ENCODE data around the gene METTL15. TPM values are rescaled to one million over a fixed set of nuclear protein-coding genes. Genes with fewer than 3 reads are reported as not detected.

Gene METTL15
- total and polyA plus RNA-seq, 8 donors, result 9.6 to 21.2 (median 19.0) TPM

- peak; percentile 69 to 91 (median 76) for DNase-seq
- H3K36me3 ChIP-seq, result peaks cover 0 to 18% of the 10 kb centered on the region in 2 donors
- intact Hi-C loops (cut with DNase I), result no loop called here
- H3K4me1 ChIP-seq, result peaks cover 24 to 51% of the 10 kb centered on the region in 2 donors
- no peaks in the 10 kb centered on the region for H3K9me3 ChIP-seq
- peak; percentile 54 for ATAC-seq
- peak overlapping the region; percentile 87 to 90 for H3K27ac ChIP-seq
- peak overlapping the region; percentile 59 to 62 for H3K4me3 ChIP-seq
- H3K27me3 ChIP-seq, result no peaks in the 10 kb centered on the region
- TF ChIP-seq CTCF (IDR thresholded peaks at IDR 0.05), result no peak
Measured at GRCh38 chr11:28110108-28110820, 2.1 kb downstream of the METTL15 start.

DNA sequence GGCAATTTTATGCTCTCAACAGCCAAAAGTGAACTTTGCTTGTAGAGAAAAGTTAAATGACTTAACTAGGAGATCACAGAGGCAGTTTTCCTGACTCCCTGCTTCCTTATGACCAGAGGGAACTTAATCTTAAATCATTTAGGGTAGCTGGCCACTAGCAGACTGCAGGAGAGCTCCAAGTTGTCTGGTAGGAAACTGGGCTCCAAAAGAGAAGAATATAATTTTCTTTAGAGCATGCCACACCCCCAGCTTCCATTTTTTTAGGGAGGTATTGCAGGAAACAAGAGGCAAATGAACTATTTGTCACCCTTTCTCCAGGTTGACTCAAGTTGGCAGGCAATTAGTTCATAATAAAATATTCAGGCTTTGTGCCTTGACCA lies 2.6 kb downstream of the METTL15 start:
- DNase-seq (peak in 1 of 4 donors; percentile 24), ATAC-seq (no peak)
- Histone ChIP-seq H3K36me3 (peaks cover 0 to 18% of the 10 kb centered on the region in 2 donors), H3K4me3 (peak overlapping the region; percentile 59 to 62), H3K4me1 (peaks cover 24 to 51% of the 10 kb centered on the region in 2 donors), H3K27ac (peak overlapping the region; percentile 87 to 90), H3K9me3 (no peaks in the 10 kb centered on the region), H3K27me3 (no peaks in the 10 kb centered on the region)
- intact Hi-C loops (cut with DNase I), result no loop called here
- TF ChIP-seq CTCF (IDR thresholded peaks at IDR 0.05), result no peak

DNA sequence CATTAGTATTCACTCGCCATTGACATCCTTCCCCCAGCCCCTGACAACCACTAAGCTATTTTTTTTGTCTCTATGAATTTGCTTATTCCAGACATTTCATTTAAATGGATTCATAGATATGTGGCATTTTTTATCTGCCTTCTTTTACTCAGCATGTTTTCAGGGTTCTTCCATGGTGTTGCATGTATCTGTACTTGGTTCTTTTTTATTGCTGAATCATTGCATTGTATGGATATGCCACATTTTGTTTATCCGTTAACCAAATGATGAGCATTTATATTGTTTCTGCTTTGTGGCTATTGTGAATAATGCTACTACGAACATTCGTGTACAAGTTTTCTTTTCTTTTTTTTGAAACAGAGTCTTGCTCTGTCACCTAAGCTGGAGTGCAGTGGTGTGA lies 5.9 kb downstream of the METTL15 start:
- ATAC-seq (no peak), DNase-seq (no peak)
- Histone ChIP-seq H3K36me3 (peaks cover 0 to 18% of the 10 kb centered on the region in 2 donors), H3K9me3 (no peaks in the 10 kb centered on the region), H3K4me3 (no peak overlapping the region), H3K27me3 (no peaks in the 10 kb centered on the region), H3K4me1 (peaks cover 12 to 29% of the 10 kb centered on the region in 2 donors), H3K27ac (no peak overlapping the region)
- TF ChIP-seq CTCF (IDR thresholded peaks at IDR 0.05), result no peak
- intact Hi-C loops (cut with DNase I), result no loop called here

DNA sequence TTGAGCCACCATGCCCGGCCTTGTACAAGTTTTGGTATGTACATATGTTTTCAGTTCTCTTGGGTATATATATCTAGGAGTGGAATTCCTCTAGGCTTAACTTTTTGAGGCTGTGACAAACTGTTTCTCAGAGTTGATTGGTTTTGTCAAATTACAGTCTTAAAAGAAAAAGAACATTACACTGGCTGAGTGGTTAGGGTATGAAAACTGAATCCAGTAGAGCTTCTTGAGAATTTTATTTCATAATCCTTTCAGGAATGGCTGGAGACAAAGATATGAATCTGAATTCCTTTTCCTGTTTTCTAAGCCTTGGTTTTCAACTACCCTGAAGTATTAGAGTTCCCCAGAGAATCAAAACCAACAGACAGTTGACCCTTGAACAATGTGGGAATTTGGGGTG lies 6.5 kb downstream of the METTL15 start:
- ATAC-seq, result no peak

More for the DNA sequence above, 6.5 kb downstream of the METTL15 start:
- intact Hi-C loops (cut with DNase I), result no loop called here
- Histone ChIP-seq H3K27ac (no peak overlapping the region), H3K4me3 (no peak overlapping the region), H3K27me3 (no peaks in the 10 kb centered on the region), H3K9me3 (no peaks in the 10 kb centered on the region), H3K36me3 (peaks cover 0 to 18% of the 10 kb centered on the region in 2 donors), H3K4me1 (peaks cover 7 to 23% of the 10 kb centered on the region in 2 donors)
- no peak for TF ChIP-seq CTCF (IDR thresholded peaks at IDR 0.05)
- no peak for DNase-seq
